ENCODE data around the gene LSM7.
"Not testable (repeated sequence)": the region's sequence is repeated elsewhere in the genome, so short reads cannot be mapped to it uniquely, and the experiment has no call there.

LSM7 gene

DNA sequence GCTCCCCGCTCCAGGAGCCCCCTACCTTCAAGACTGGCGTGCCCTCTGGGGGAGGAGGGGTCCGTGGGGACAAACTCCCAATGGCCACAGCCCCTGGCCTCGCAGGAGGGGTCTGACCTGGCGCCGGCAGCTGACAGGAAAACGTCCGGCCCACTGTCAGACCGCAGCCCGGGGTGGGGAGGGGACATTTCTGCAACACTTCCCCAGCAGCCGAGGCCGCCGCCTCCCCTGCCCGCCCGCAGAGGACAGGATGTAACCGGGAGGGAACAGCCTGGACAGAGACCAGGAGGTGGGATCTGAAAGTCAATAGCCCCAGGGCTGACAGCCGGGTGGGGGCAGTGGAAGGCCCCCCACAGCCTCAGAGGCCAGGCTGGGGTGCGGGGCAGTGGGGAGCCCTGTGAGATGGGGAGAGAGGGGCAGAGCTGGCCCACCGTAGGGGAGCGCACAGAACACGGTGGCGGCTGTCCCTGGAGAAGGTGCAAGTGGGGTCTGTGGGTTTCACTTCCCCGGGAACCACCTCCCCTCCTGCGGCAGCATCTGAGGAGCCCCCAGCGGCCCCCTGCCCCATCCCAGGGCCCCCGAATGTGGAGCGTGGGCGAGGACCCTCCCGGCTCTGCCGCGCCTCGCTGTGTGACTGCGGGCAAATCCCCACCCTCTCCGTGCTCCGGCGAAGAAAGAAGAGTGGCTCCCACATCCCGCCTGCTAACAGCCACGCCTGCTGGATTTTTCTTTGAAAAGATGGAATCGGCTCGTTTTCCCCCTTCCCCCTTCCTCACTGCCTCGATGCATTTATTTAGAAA is 46.1 kb downstream of the LSM7 start, which contains the start of gene PEAK3:
Gene PEAK3 (minus strand): TSS at position 114 of the 800 bp plus-strand sequence. CDS start 1,244 bp downstream, outside the sequence.
- peak; percentile 68 for FAIRE-seq
- peak; percentile 44 for DNase-seq (ENCODE audit: insufficient read length, low spot score)

GRCh38 chr19:2281265-2282061 is 46.9 kb downstream of the LSM7 start:
- DNase-seq (ENCODE audit: insufficient read length, low spot score); FAIRE-seq: not testable (repeated sequence)

DNA sequence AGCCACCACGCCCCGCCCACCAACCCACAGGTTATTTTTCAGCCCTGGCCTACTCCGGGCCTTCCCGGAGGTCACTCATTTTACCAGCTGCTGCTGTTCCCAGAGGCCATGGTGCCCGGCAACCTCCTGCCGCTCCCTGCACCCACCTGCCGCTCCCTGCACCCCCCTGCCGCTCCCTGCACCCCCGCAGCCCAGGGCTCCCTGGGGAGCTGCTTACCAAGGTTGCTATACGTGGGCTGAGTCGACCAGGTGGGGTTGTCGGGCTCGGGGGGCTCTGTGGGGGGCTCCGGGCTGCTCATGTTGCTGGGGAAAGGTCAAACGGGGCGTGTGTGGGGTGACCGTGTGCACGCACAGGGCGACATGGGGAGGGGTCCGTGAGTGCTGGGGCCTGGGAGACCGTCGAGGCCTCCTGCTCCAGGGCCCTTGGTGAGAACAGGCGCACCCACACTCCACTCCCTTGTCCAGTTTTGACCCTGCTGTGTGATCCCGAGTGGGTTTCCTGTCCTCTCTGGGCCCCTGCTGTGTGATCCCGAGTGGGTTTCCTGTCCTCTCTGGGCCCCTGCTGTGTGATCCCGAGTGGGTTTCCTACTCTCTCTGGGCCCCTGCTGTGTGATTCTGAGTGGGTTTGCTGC is 47.6 kb downstream of the LSM7 start:
- no peak for DNase-seq (ENCODE audit: insufficient read length, low spot score)
- no peak for FAIRE-seq

DNA sequence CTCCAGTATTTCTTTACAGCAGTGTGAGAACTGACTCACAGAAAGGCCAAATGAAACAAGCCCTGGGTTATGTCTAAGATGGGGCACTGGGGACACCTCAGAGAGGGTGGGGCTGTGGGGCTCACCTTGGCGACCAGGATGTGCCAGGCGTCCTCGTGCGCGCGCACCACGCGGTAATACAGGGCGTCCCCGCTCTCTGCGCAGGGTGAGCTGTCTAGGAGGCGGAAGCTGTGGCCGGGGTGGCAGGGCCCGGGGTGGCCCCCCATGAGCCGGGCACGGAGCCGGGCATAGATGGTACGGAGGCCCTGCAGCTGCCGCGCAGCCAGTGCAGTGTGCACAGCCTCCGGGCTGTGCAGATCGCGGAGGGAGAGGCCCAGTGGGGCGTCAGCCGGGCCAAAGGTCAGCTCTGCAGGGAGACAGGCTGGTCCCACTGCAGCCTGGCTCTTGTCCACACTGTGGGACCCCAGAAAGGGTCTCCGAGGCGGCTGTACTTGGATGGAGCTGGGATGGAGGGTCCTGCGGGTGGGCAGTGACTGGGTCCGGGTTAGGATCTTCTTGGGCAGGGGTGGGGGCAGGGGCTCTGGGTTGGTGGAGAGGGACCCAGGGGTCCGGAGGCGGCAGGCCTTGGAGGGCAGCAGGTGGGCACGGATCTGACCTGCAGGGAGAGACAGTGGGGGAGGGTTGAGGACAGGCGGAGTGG is 49.8 kb downstream of the LSM7 start:
- DNase-seq (ENCODE audit: insufficient read length, low spot score) (no peak), FAIRE-seq (no peak)

DNA sequence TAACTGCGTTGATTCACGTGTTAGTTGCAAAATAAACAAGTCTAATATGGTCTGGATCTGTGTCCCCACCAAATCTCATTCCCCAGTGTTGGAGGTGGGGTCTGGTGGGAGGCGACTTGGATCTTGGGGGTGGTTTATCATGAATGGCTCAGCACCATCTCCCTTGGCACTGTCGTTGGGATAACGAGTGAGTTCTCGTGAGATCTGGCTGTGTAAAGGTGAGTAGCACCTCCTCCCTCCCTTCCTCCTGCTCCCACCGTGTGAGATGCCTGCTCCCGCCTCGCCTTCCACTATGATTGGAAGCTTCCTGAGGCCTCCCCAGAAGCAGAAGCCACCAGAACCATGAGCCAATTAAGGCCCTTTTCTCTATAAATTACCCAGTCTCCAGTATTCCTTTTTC is 51.2 kb downstream of the LSM7 start:
- FAIRE-seq (no peak), DNase-seq (ENCODE audit: insufficient read length, low spot score) (no peak)

GRCh38 chr19:2276429-2276986 is 51.9 kb downstream of the LSM7 start:
- DNase-seq (ENCODE audit: insufficient read length, low spot score) (no peak), FAIRE-seq (no peak)

GRCh38 chr19:2275588-2276428 is 52.6 kb downstream of the LSM7 start:
- FAIRE-seq (no peak), DNase-seq (ENCODE audit: insufficient read length, low spot score) (no peak)

DNA sequence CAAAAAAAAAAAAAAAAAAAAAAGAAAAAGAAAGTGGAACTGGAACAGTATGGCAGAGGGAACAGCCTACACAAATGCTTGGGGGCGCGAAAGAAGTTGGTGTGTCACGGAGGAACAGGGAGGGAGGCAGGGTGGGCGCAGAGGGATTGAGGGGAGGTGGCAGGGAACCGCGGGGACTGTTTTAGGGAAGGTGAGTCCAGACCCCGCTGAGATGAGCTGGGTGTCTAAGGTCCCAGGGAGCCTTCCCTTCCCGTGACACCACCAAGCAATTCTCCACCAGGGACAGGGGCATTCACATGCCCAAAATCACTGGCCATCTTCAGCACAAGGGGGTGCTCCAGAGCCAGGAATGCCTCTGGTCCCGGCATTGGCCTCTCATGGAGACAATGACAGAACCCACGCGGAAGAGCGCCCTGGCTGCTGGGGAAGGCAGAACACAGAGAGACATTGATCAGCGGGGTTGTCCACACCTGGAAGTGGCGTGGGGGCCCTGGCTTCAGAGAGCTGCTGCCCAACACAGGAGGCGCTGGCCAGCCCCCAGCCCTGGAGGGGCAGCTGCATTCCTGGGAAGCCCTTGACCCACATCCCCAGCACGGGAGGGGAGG is 53.4 kb downstream of the LSM7 start:
- DNase-seq (ENCODE audit: insufficient read length, low spot score) (peak; percentile 65), FAIRE-seq (no peak)

DNA sequence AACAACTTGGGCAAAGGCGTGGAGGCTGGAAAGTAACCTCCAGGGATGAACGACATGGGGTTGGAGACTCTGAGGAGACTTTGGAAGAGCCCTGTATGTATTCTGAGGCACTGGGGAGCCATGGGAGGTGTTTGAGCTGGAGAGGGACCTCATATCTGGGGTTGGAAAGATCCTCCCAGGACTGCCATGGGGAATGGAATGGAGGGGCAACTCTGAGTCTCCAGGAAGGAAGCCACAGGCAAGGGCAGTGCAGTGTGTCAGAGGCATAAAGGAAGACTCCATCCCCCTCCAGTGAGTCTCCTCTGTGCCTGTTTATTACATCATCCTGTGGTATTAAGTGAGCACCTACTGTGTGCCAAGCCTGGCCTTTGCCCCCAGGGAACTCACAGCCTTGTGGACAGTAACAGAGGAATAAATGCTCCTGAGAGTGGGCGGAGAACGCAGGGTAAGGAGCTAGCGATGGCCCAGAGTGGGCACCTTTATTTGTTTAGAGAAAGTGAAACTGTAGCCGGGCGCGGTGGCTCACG is 54.1 kb downstream of the LSM7 start:
- no peak for DNase-seq (ENCODE audit: insufficient read length, low spot score)

GRCh38 chr19:2273356-2274184 is 54.8 kb downstream of the LSM7 start:
- FAIRE-seq (no peak), DNase-seq (ENCODE audit: insufficient read length, low spot score) (peak; percentile 73)

More for the DNA sequence above, 54.1 kb downstream of the LSM7 start:
- FAIRE-seq = no peak
